Esophagus muscularis mucosa (tissue), 3 donors: ENCODE results near the gene SAFB2.

ENCODE experiments used
- POLR2A ChIP-seq: fragments of 450-650 bp; IDR thresholded peaks from one replicate; pipeline ENCODE4 v1.6.1; 2017; ENCODE audit warnings: antibody characterized with exemption, moderate library complexity, mild to moderate bottlenecking, low read depth
- POLR2AphosphoS5 ChIP-seq, 2 donors: sonication (generic); formaldehyde crosslinking; IDR thresholded peaks; one replicate each; pipeline ENCODE4 v1.6.1; 2017; ENCODE audit warnings: antibody characterized with exemption in 2 of 2
- TF ChIP-seq, protein P1 (sequence below), 3 experiments: fragments of 200-600 bp in 2 of 3; fragments of 450-650 bp in 1 of 3; sonication (generic) in 2 of 3; IDR thresholded peaks; one replicate each; pipeline ENCODE4 v1.5.1; 2017 to 2019; ENCODE audit warnings: antibody characterized with exemption in 3 of 3, mild to moderate bottlenecking in 2 of 3, moderate library complexity in 1 of 3

DNA sequence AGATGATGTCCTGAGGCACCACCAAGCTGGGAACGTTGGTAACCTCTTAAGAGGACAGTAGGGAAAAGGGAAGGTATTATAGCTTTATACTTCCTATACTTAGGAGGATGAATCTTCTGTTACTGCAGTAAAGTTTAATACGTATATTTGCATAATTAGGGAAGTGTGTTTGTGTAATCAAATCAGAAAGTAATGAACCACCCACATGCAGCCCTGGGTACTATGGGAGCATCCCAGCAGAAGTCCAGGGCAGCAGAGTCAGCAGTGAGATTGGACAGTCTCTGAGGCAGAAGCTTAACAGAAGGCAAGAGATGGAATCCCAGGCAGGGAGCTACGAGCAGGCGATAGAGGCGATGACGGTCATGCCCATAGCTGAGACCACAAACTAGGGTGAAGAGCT lies 12.9 kb upstream of the SAFB2 start:
- TF ChIP-seq, protein P1, sequence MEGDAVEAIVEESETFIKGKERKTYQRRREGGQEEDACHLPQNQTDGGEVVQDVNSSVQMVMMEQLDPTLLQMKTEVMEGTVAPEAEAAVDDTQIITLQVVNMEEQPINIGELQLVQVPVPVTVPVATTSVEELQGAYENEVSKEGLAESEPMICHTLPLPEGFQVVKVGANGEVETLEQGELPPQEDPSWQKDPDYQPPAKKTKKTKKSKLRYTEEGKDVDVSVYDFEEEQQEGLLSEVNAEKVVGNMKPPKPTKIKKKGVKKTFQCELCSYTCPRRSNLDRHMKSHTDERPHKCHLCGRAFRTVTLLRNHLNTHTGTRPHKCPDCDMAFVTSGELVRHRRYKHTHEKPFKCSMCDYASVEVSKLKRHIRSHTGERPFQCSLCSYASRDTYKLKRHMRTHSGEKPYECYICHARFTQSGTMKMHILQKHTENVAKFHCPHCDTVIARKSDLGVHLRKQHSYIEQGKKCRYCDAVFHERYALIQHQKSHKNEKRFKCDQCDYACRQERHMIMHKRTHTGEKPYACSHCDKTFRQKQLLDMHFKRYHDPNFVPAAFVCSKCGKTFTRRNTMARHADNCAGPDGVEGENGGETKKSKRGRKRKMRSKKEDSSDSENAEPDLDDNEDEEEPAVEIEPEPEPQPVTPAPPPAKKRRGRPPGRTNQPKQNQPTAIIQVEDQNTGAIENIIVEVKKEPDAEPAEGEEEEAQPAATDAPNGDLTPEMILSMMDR (IDR thresholded peaks at IDR 0.05), result no peak
- no peak for TF ChIP-seq POLR2AphosphoS5 (IDR thresholded peaks at IDR 0.05)
- TF ChIP-seq POLR2A, result no peak
